Measurements from ENCODE around the gene PPM1F. TPM values are rescaled to one million over a fixed set of nuclear protein-coding genes. Genes with fewer than 3 reads are reported as not detected.

The PPM1F gene
- total RNA-seq, 2 donors from 2014 or later: 37.6 to 49.2 TPM

GRCh38 chr22:21968452-21969129, 15.9 kb upstream of the PPM1F start:
- H3K4me3 Mint-ChIP-seq: no peak overlapping the region
- TF ChIP-seq, protein P1, sequence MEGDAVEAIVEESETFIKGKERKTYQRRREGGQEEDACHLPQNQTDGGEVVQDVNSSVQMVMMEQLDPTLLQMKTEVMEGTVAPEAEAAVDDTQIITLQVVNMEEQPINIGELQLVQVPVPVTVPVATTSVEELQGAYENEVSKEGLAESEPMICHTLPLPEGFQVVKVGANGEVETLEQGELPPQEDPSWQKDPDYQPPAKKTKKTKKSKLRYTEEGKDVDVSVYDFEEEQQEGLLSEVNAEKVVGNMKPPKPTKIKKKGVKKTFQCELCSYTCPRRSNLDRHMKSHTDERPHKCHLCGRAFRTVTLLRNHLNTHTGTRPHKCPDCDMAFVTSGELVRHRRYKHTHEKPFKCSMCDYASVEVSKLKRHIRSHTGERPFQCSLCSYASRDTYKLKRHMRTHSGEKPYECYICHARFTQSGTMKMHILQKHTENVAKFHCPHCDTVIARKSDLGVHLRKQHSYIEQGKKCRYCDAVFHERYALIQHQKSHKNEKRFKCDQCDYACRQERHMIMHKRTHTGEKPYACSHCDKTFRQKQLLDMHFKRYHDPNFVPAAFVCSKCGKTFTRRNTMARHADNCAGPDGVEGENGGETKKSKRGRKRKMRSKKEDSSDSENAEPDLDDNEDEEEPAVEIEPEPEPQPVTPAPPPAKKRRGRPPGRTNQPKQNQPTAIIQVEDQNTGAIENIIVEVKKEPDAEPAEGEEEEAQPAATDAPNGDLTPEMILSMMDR (conservative IDR thresholded peaks at IDR 0.05): no peak
- H3K36me3 ChIP-seq (ENCODE audit: control insufficient read depth, insufficient read depth, low read length): peaks cover 88% of the 10 kb centered on the region

GRCh38 chr22:21967693-21968271, 15.1 kb upstream of the PPM1F start:
- Mint-ChIP-seq H3K9me3 (peaks cover 3% of the 10 kb centered on the region), H3K4me3 (no peak overlapping the region), H3K27ac (no peak overlapping the region), H3K27me3 (ENCODE audit: insufficient read depth) (no peaks in the 10 kb centered on the region), H3K4me1 (no peaks in the 10 kb centered on the region), H3K36me3 (ENCODE audit: low read depth) (peaks cover 81% of the 10 kb centered on the region)
- DNase-seq: no peak
- no peak overlapping the region for H3K27ac ChIP-seq (ENCODE audit: low read depth, low read length)
- 94 to 100% methylated on average over 7 of the region's 7 CpGs for WGBS, 2 experiments (ENCODE audit: insufficient coverage in 1 of 2, insufficient read length in 1 of 2)
- H3K36me3 ChIP-seq (ENCODE audit: control insufficient read depth, insufficient read depth, low read length): peaks cover 85% of the 10 kb centered on the region
- no peaks in the 10 kb centered on the region for H3K27me3 ChIP-seq (ENCODE audit: control insufficient read depth, insufficient read depth, low read length, poor library complexity, severe bottlenecking)
- H3K9me3 ChIP-seq (ENCODE audit: control insufficient read depth, low read length): no peaks in the 10 kb centered on the region
- H3K9ac ChIP-seq (ENCODE audit: extremely low read depth, low read length, poor library complexity, severe bottlenecking): no peak overlapping the region
- TF ChIP-seq, protein P1 (conservative IDR thresholded peaks at IDR 0.05): no peak
- H3K4me1 ChIP-seq (ENCODE audit: control insufficient read depth, insufficient read depth, low read length): no peaks in the 10 kb centered on the region
- no peak overlapping the region for H3K4me3 ChIP-seq (ENCODE audit: low read length)

More at GRCh38 chr22:21968452-21969129, 15.9 kb upstream of the PPM1F start:
- no peak overlapping the region for H3K27ac ChIP-seq (ENCODE audit: low read depth, low read length)
- no peaks in the 10 kb centered on the region for H3K4me1 ChIP-seq (ENCODE audit: control insufficient read depth, insufficient read depth, low read length)
- H3K27me3 ChIP-seq (ENCODE audit: control insufficient read depth, insufficient read depth, low read length, poor library complexity, severe bottlenecking): no peaks in the 10 kb centered on the region
- Mint-ChIP-seq H3K27ac (no peak overlapping the region), H3K27me3 (ENCODE audit: insufficient read depth) (no peaks in the 10 kb centered on the region), H3K4me1 (no peaks in the 10 kb centered on the region), H3K36me3 (ENCODE audit: low read depth) (peaks cover 83% of the 10 kb centered on the region), H3K9me3 (no peaks in the 10 kb centered on the region)
- no peak overlapping the region for H3K9ac ChIP-seq (ENCODE audit: extremely low read depth, low read length, poor library complexity, severe bottlenecking)
- 98 to 100% methylated on average over 2 to 5 of the region's 5 CpGs for WGBS, 2 experiments (ENCODE audit: insufficient coverage in 1 of 2, insufficient read length in 1 of 2)
- DNase-seq: no peak
- H3K4me3 ChIP-seq (ENCODE audit: low read length): no peak overlapping the region
- H3K9me3 ChIP-seq (ENCODE audit: control insufficient read depth, low read length): no peaks in the 10 kb centered on the region

DNA sequence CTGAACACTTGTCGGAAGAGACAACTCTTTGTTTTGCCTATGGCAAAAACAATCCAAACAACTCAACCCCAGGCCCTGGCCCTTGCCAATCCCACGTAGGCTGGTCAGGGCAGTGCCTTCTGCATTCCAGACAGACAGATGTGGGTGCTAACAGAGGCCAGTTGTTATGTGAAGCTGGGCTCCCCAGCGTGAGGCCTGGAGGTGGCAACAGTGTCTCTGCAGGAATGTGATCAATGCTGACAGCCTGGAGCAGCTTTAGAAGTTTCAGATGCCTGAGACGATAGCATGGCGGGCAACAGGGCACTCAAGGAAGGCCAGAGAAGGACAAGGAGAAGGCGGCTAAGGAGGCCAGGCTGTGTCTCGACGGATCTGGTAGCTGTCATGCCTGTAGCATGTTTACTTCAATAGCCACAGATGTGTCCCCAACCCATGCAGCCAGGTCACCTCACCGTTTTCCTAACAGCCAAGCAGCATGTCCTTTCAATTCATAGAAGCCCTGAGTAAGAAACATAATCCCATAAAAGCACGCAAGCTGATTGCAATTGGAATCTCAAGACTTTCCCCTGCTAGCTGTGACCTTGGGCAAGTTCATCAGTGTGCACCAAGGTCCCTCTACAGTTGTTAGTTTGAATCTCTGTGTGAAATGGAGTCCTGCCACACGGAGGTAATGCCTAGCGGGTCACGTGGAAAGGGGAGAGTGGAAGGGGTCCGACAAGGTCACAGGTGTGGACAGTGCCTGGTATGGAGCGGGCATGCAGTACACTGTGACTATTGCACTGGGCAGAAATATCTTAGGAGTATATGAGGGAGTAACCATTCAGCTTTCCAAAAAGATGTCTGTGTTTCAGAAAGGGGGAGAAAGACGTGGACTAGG, 14.2 kb upstream of the PPM1F start:
- no peak overlapping the region for H3K27ac ChIP-seq (ENCODE audit: low read depth, low read length)
- H3K4me1 Mint-ChIP-seq: no peaks in the 10 kb centered on the region
- H3K9me3 Mint-ChIP-seq: peaks cover 3% of the 10 kb centered on the region
- 95 to 97% methylated on average over 13 to 16 of the region's 16 CpGs for WGBS, 2 experiments (ENCODE audit: insufficient coverage in 1 of 2, insufficient read length in 1 of 2)
- no peak overlapping the region for H3K27ac Mint-ChIP-seq
- H3K27me3 Mint-ChIP-seq (ENCODE audit: insufficient read depth): no peaks in the 10 kb centered on the region
- H3K27me3 ChIP-seq (ENCODE audit: control insufficient read depth, insufficient read depth, low read length, poor library complexity, severe bottlenecking): no peaks in the 10 kb centered on the region
- no peaks in the 10 kb centered on the region for H3K4me1 ChIP-seq (ENCODE audit: control insufficient read depth, insufficient read depth, low read length)
- H3K4me3 ChIP-seq (ENCODE audit: low read length): no peak overlapping the region
- H3K4me3 Mint-ChIP-seq: no peak overlapping the region
- H3K9ac ChIP-seq (ENCODE audit: extremely low read depth, low read length, poor library complexity, severe bottlenecking): no peak overlapping the region
- no peak for DNase-seq
- H3K36me3 ChIP-seq (ENCODE audit: control insufficient read depth, insufficient read depth, low read length): peaks cover 85% of the 10 kb centered on the region
- TF ChIP-seq, protein P1 (conservative IDR thresholded peaks at IDR 0.05): no peak
- peaks cover 83% of the 10 kb centered on the region for H3K36me3 Mint-ChIP-seq (ENCODE audit: low read depth)
- H3K9me3 ChIP-seq (ENCODE audit: control insufficient read depth, low read length): no peaks in the 10 kb centered on the region
